C4-2B (cell line): ENCODE measurements around the gene CREB5.

ENCODE experiments used
- CTCF ChIP-seq: fragments of 450-650 bp; conservative IDR thresholded peaks from 2 replicates; pipeline ENCODE4 v1.5.1; 2017; ENCODE audit warnings: mild to moderate bottlenecking
- ZFX ChIP-seq: fragments of 450-650 bp; IDR thresholded peaks from 2 replicates; pipeline ENCODE4 v1.6.1; 2017

GRCh38 chr7:28811701-28812430 is 399.5 kb downstream of the CREB5 start:
- no peak for TF ChIP-seq CTCF
- TF ChIP-seq ZFX: no peak
